Keratinocyte (primary cell): ENCODE measurements around the gene FOXRED2.

ENCODE experiments used
- EZH2 ChIP-seq: IDR thresholded peaks from one replicate; pipeline ENCODE4 v1.6.1; 2012; ENCODE audit warnings: inconsistent platforms, mild to moderate bottlenecking, low read length, moderate library complexity
- TF ChIP-seq, protein P1 (sequence below), 3 experiments: IDR thresholded peaks in 1 of 3; conservative IDR thresholded peaks in 1 of 3; optimal IDR thresholded peaks in 1 of 3; 2 replicates in 2 of 3; 3 replicates in 1 of 3; pipeline versions ENCODE3 to v1.5.1; 2011; ENCODE audit warnings: low read length in 3 of 3, mild to moderate bottlenecking in 3 of 3, moderate library complexity in 2 of 3, control low read depth in 1 of 3, inconsistent platforms in 1 of 3; ENCODE audit not compliant: insufficient read depth in 2 of 3; ENCODE audit errors: extremely low read depth in 1 of 3

DNA sequence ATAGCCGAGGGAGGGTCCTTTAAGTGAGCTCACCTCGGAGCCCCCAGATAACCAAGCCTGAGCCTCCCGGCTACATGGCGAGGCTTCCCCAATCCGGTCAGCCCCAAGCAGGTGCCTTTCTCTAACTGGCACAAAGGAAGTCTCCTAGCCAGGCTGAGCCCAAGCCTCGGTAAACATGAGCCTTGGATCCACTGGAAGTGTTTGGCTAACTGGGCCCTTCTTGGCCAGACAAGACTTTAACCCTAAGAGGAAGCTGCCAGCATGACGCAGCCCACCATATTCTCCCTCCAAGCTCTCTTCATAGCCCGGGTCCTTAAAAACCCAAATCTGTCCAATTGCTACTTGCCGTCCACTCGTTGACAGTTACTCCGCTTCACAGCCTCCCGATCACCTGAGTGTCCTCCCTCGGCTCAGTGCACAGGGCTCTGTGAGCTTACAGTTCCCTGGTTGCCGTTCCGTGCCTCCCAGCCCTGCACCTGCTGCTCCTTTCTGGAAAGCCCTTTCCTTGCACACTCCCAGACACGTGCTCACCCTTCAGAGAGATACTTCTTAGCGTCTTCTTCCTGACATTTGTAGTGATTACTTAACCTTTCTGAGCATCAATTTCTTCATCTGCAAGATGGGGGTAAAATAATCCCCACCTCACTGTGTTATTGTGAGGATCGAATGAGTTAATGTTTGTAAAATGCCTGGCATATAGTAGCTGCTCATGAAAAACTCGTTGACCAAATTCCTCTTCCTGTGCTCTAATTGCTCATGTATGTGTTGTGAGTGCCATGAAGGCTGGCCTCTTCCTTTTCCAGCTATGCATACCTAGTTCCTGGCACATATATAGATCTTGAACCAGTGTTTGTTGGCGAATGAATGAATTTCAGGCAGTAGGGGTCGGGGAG, 51.0 kb downstream of the FOXRED2 start:
- TF ChIP-seq, protein P1, sequence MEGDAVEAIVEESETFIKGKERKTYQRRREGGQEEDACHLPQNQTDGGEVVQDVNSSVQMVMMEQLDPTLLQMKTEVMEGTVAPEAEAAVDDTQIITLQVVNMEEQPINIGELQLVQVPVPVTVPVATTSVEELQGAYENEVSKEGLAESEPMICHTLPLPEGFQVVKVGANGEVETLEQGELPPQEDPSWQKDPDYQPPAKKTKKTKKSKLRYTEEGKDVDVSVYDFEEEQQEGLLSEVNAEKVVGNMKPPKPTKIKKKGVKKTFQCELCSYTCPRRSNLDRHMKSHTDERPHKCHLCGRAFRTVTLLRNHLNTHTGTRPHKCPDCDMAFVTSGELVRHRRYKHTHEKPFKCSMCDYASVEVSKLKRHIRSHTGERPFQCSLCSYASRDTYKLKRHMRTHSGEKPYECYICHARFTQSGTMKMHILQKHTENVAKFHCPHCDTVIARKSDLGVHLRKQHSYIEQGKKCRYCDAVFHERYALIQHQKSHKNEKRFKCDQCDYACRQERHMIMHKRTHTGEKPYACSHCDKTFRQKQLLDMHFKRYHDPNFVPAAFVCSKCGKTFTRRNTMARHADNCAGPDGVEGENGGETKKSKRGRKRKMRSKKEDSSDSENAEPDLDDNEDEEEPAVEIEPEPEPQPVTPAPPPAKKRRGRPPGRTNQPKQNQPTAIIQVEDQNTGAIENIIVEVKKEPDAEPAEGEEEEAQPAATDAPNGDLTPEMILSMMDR (optimal IDR thresholded peaks at IDR 0.05 in 1 of 3, IDR thresholded peaks at IDR 0.05 in 1 of 3, conservative IDR thresholded peaks at IDR 0.05 in 1 of 3; ENCODE audit: extremely low read depth in 1 of 3, insufficient read depth in 2 of 3, low read length in 3 of 3) = no peak
- no peak for TF ChIP-seq EZH2
